H9 (cell line): ENCODE results near the gene KCNIP4. TPM values are rescaled to one million over a fixed set of nuclear protein-coding genes. Genes with fewer than 3 reads are reported as not detected.

Source experiments
- DNase-seq: peaks from one replicate; pipeline ENCODE4 v3.0.0-alpha.2; 2017
- H2AFZ ChIP-seq: one replicate; pipeline ENCODE4 v1.6.1; 2013; ENCODE audit warnings: mild to moderate bottlenecking, low read length, control low read depth, moderate library complexity
- H2AK5ac ChIP-seq: 2 replicates; pipeline ENCODE4 v1.6.1; 2013; ENCODE audit warnings: low read length, control low read depth, mixed read lengths; ENCODE audit not compliant: insufficient read length
- H2BK120ac ChIP-seq: one replicate; pipeline ENCODE4 v1.6.1; 2013; ENCODE audit warnings: low read depth, mild to moderate bottlenecking, low read length, control low read depth, inconsistent platforms; ENCODE audit not compliant: poor library complexity, severe bottlenecking
- H2BK12ac ChIP-seq: 2 replicates; pipeline ENCODE4 v1.6.1; 2013; ENCODE audit warnings: low read length, control low read depth, mixed read lengths, low read depth; ENCODE audit not compliant: insufficient read length
- H2BK15ac ChIP-seq: 2 replicates; pipeline ENCODE4 v1.6.1; 2013; ENCODE audit warnings: low read depth, low read length, control low read depth
- H2BK20ac ChIP-seq: one replicate; pipeline ENCODE4 v1.6.1; 2013; ENCODE audit warnings: low read depth, mild to moderate bottlenecking, low read length, control low read depth, inconsistent platforms; ENCODE audit not compliant: poor library complexity, severe bottlenecking
- H2BK5ac ChIP-seq: 2 replicates; pipeline ENCODE4 v1.6.1; 2013; ENCODE audit warnings: low read length, control low read depth, mixed read lengths; ENCODE audit not compliant: insufficient read length
- H3K14ac ChIP-seq: 2 replicates; pipeline ENCODE4 v1.6.1; 2013; ENCODE audit warnings: low read length, control low read depth; ENCODE audit not compliant: insufficient read depth
- H3K18ac ChIP-seq: 2 replicates; pipeline ENCODE4 v1.6.1; 2013; ENCODE audit warnings: low read depth, mild to moderate bottlenecking, mixed read lengths, low read length, control low read depth; ENCODE audit not compliant: insufficient read length
- H3K23ac ChIP-seq: 2 replicates; pipeline ENCODE4 v1.6.1; 2013; ENCODE audit warnings: low read length, control low read depth, mixed read lengths, low read depth; ENCODE audit not compliant: insufficient read length
- H3K23me2 ChIP-seq: 2 replicates; pipeline ENCODE4 v1.6.1; 2013; ENCODE audit warnings: low read depth, mild to moderate bottlenecking, mixed read lengths, low read length, control low read depth; ENCODE audit not compliant: insufficient read length, poor library complexity, severe bottlenecking
- H3K27ac ChIP-seq: 2 replicates; pipeline ENCODE4 v1.5.1; 2013; ENCODE audit warnings: low read length, control low read depth, mixed read lengths, low read depth; ENCODE audit not compliant: insufficient read length
- H3K27me3 ChIP-seq: 2 replicates; pipeline ENCODE4 v1.6.1; 2013; ENCODE audit warnings: low read length, control low read depth, inconsistent platforms; ENCODE audit not compliant: insufficient read depth
- H3K4ac ChIP-seq: 2 replicates; pipeline ENCODE4 v1.6.1; 2013; ENCODE audit warnings: low read depth, mild to moderate bottlenecking, control low read depth, inconsistent platforms, low read length, moderate library complexity
- H3K4me1 ChIP-seq: 2 replicates; pipeline ENCODE4 v1.6.1; 2013; ENCODE audit warnings: low read length, control low read depth, inconsistent platforms; ENCODE audit not compliant: insufficient read depth
- H3K4me2 ChIP-seq: 2 replicates; pipeline ENCODE4 v1.6.1; 2013; ENCODE audit warnings: low read length, control low read depth, mixed read lengths; ENCODE audit not compliant: insufficient read length, insufficient read depth
- H3K56ac ChIP-seq: 2 replicates; pipeline ENCODE4 v1.6.1; 2013; ENCODE audit warnings: low read depth, mild to moderate bottlenecking, mixed read lengths, low read length, control low read depth; ENCODE audit not compliant: insufficient read length
- H3K79me1 ChIP-seq: 2 replicates; pipeline ENCODE4 v1.6.1; 2013; ENCODE audit warnings: low read depth, mild to moderate bottlenecking, moderate library complexity, low read length, control low read depth, inconsistent platforms; ENCODE audit not compliant: insufficient read depth, poor library complexity, severe bottlenecking
- H3K79me2 ChIP-seq: 2 replicates; pipeline ENCODE4 v1.6.1; 2013; ENCODE audit warnings: low read length, control low read depth, inconsistent platforms; ENCODE audit not compliant: insufficient read depth
- H3K9ac ChIP-seq: 2 replicates; pipeline ENCODE4 v1.6.1; 2013; ENCODE audit warnings: low read length, control low read depth, mixed read lengths; ENCODE audit not compliant: insufficient read length; ENCODE audit errors: extremely low read depth
- H3K9me3 ChIP-seq: one replicate; pipeline ENCODE4 v1.6.1; 2013; ENCODE audit warnings: low read depth, low read length, inconsistent platforms; ENCODE audit not compliant: control insufficient read depth
- H3T11ph ChIP-seq: one replicate; pipeline ENCODE4 v1.6.1; 2013; ENCODE audit warnings: mild to moderate bottlenecking, low read length, control low read depth, inconsistent platforms
- H4K20me1 ChIP-seq: one replicate; pipeline ENCODE4 v1.6.1; 2013; ENCODE audit not compliant: control insufficient read depth, insufficient read length, insufficient read depth
- H4K5ac ChIP-seq: 2 replicates; pipeline ENCODE4 v1.6.1; 2013; ENCODE audit warnings: low read depth, mild to moderate bottlenecking, mixed read lengths, low read length, control low read depth; ENCODE audit not compliant: insufficient read length
- H4K8ac ChIP-seq: replicated peaks from 2 replicates; pipeline ENCODE4 v1.6.1; 2013; ENCODE audit warnings: low read length, control low read depth, mixed read lengths, low read depth; ENCODE audit not compliant: insufficient read length
- H4K91ac ChIP-seq: 2 replicates; pipeline ENCODE4 v1.6.1; 2013; ENCODE audit warnings: low read depth, mild to moderate bottlenecking, moderate library complexity, mixed read lengths, low read length, control low read depth; ENCODE audit not compliant: insufficient read length
- H3K27ac Mint-ChIP-seq, 3 experiments: 2 replicates in 2 of 3; 3 replicates in 1 of 3; pipeline ENCODE4 v1.8.0; 2020 to 2021; ENCODE audit warnings: mixed read lengths in 3 of 3, mild to moderate bottlenecking in 1 of 3, moderate library complexity in 1 of 3
- H3K27me3 Mint-ChIP-seq: 2 replicates; pipeline ENCODE4 v1.8.0; 2021; ENCODE audit warnings: low read depth, mild to moderate bottlenecking, moderate library complexity, mixed read lengths
- H3K36me3 Mint-ChIP-seq, 3 experiments: 2 replicates in 2 of 3; 3 replicates in 1 of 3; pipeline ENCODE4 v1.8.0; 2020 to 2021; ENCODE audit warnings: low read depth in 3 of 3, mixed read lengths in 3 of 3; ENCODE audit not compliant: insufficient read depth in 1 of 3
- H3K4me1 Mint-ChIP-seq, 2 experiments: 2 replicates each; pipeline ENCODE4 v1.8.0; 2020; ENCODE audit warnings: mixed read lengths in 2 of 2
- H3K4me3 Mint-ChIP-seq, 2 experiments: 2 replicates in 1 of 2; 3 replicates in 1 of 2; pipeline ENCODE4 v1.8.0; 2020 to 2021; ENCODE audit warnings: mild to moderate bottlenecking in 2 of 2, mixed read lengths in 2 of 2, moderate library complexity in 1 of 2
- H3K9me3 Mint-ChIP-seq, 2 experiments: 2 replicates in 1 of 2; 3 replicates in 1 of 2; pipeline ENCODE4 v1.8.0; 2020; ENCODE audit warnings: mild to moderate bottlenecking in 2 of 2, mixed read lengths in 2 of 2, moderate library complexity in 1 of 2
- WGBS: extraction: QIAGEN DNeasy Blood & Tissue Kit; methylation state at CpG from one replicate; pipeline ENCODE4 v1.1.7; 2013; ENCODE audit warnings: missing lambda C conversion rate, low lambda C conversion rate, mixed read lengths; ENCODE audit not compliant: insufficient read length; ENCODE audit errors: extremely low coverage; 5-methylcytosine and 5-hydroxymethylcytosine counted together
- total RNA-seq: library from RNA; stranded (reverse); gene quantifications from 2 replicates; pipeline ENCODE4 v1.2.1, GENCODE V29; 2021
- TF ChIP-seq, protein P1 (sequence below): fragments of 200-600 bp; sonication (generic); conservative IDR thresholded peaks from 3 replicates; pipeline ENCODE4 v1.8.0; 2021; ENCODE audit warnings: antibody characterized with exemption, mild to moderate bottlenecking

KCNIP4 gene
- total RNA-seq, 1 experiment from 2014 or later, result not detected

GRCh38 chr4:21061902-21062301 is 886.7 kb downstream of the KCNIP4 start:
- Histone ChIP-seq H3K18ac (no peak overlapping the region), H2BK20ac (no peak overlapping the region), H3K4me1 (no peaks in the 10 kb centered on the region), H4K20me1 (no peaks in the 10 kb centered on the region), H4K8ac (no peak overlapping the region), H3K14ac (no peak overlapping the region), H3K27me3 (no peaks in the 10 kb centered on the region), H3K4me2 (no peak overlapping the region), H3K23ac (no peak overlapping the region), H3K9ac (no peak overlapping the region), H4K91ac (no peak overlapping the region), H2AFZ (no peak overlapping the region), H3K9me3 (no peaks in the 10 kb centered on the region), H3K27ac (no peak overlapping the region), H3K79me2 (no peaks in the 10 kb centered on the region), H2BK120ac (no peak overlapping the region), H2AK5ac (no peak overlapping the region), H3K56ac (no peak overlapping the region), H2BK12ac (no peak overlapping the region), H3T11ph (no peak overlapping the region), H4K5ac (no peak overlapping the region), H3K4ac (no peak overlapping the region), H2BK5ac (no peak overlapping the region), H2BK15ac (no peak overlapping the region), H3K23me2 (no peaks in the 10 kb centered on the region), H3K79me1 (no peaks in the 10 kb centered on the region)
- TF ChIP-seq, protein P1, sequence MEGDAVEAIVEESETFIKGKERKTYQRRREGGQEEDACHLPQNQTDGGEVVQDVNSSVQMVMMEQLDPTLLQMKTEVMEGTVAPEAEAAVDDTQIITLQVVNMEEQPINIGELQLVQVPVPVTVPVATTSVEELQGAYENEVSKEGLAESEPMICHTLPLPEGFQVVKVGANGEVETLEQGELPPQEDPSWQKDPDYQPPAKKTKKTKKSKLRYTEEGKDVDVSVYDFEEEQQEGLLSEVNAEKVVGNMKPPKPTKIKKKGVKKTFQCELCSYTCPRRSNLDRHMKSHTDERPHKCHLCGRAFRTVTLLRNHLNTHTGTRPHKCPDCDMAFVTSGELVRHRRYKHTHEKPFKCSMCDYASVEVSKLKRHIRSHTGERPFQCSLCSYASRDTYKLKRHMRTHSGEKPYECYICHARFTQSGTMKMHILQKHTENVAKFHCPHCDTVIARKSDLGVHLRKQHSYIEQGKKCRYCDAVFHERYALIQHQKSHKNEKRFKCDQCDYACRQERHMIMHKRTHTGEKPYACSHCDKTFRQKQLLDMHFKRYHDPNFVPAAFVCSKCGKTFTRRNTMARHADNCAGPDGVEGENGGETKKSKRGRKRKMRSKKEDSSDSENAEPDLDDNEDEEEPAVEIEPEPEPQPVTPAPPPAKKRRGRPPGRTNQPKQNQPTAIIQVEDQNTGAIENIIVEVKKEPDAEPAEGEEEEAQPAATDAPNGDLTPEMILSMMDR, result no peak
- Mint-ChIP-seq H3K36me3 (no peaks in the 10 kb centered on the region), H3K9me3 (peaks cover 0 to 3% of the 10 kb centered on the region in 2 experiments; a peak in 1 of 5 replicates), H3K27me3 (no peaks in the 10 kb centered on the region), H3K4me3 (no peak overlapping the region), H3K4me1 (no peaks in the 10 kb centered on the region), H3K27ac (no peak overlapping the region)
- no CpG with 5 or more reads among the region's 1 CpG for WGBS
- DNase-seq, result no peak
